Measurements from ENCODE around the gene PTPRT.

PTPRT gene

DNA sequence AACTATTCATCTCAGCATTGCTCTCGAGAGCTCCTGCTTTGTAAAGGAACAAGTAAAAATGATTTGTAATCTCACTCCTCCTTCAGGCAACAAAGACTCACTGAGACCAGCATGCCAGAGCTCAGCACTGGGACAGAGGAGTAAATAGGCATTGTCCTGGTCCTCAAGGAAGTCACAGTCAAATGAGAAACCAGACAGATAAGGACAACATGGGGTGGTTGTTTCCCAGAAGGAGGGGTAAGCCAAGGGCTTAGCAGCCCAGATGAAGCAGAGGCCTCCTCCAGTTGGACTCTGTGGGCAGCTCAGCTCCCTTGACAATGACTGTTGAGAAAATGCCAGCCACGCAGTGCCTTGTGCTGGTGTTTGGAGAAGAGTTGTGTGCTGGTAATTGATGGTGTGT is 1145.8 kb downstream of the PTPRT start:
- DNase-seq (ENCODE audit: low spot score) = no peak

- no peak for DNase-seq (ENCODE audit: low spot score)
These were observed 1148.6 kb downstream of the PTPRT start for GRCh38 chr20:42041000-42041565.

DNA sequence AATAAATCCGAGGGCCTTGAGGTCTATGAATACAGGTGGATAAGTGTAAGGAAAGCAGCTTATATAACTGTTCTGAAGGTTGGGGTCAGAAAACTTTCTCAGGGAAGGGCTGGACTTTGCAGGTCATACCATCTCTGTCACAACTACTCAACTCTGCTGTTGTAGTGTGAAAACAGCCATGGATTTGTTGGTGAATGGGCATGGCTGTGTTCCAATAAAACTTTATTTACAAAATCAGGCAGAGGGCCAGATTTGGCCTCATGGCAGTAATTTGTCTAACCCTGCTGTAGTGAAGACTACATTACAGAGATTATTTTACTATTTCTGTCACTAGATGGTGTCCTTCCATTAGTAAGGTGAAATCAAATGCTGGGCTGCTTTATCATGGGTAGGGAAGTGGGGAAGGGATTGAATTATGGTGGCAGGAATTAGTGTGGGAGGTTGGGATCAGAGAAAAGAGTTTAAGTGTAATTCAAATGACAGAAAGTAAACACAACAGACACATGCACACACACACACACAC is 1161.9 kb downstream of the PTPRT start:
- DNase-seq (ENCODE audit: low spot score) = no peak

DNA sequence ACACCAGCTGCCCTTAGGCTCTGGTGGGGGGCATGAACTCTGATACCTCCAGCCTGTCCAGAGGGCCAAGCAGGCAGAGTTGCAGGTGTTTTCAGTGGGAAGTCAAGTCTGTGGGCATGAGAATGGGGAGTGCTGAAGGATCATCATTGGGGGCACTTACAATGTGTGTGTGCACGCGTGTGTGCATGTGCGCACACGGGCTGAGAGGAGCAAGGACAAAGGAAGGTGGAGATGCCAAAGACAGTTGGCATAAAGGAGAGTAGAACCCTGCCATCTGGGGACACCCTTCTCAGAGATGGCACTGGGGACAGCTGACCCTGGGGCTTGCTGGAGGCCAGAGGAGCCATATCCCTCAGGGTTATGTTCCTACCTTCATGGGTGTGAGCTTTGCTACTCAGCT is 1163.1 kb downstream of the PTPRT start:
- no peak for DNase-seq (ENCODE audit: low spot score)

GRCh38 chr20:42024653-42025052 is 1165.1 kb downstream of the PTPRT start:
- no peak for DNase-seq (ENCODE audit: low spot score)

Measured in germinal center (tissue), 1 donor.